Activated B cell treated with CpG ODN at 0.5 μM for 24 hours (primary cell): ENCODE results near the gene ZNF224. TPM values are rescaled to one million over a fixed set of nuclear protein-coding genes. Genes with fewer than 3 reads are reported as not detected.

Experiments
- ATAC-seq: fragments of 200-7000 bp; cut with Tn5 transposase; one replicate; pipeline ENCODE4 v1.10.0; 2021; ENCODE audit warnings: low read depth, mild to moderate bottlenecking, moderate library complexity
- CTCF ChIA-PET: fragments of 350-600 bp; sonication (Branson Sonifier 250); formaldehyde crosslinking; loops from one replicate; lab custom pipeline; 2021; ENCODE audit warnings: antibody characterized with exemption; lab: Charles Lee
- POLR2A ChIA-PET: fragments of 350-600 bp; sonication (Branson Sonifier 250); formaldehyde crosslinking; loops from one replicate; lab custom pipeline; 2021; ENCODE audit warnings: antibody characterized with exemption; lab: Charles Lee
- DNase-seq: peaks from one replicate; pipeline ENCODE4 v3.0.0; 2022
- H3K27ac Mint-ChIP-seq: one replicate; pipeline ENCODE4 v1.8.0; 2020; ENCODE audit warnings: mixed read lengths
- H3K27me3 Mint-ChIP-seq: one replicate; pipeline ENCODE4 v1.8.0; 2021; ENCODE audit warnings: mixed read lengths
- H3K36me3 Mint-ChIP-seq: one replicate; pipeline ENCODE4 v1.8.0; 2021; ENCODE audit warnings: low read depth, mixed read lengths
- H3K4me1 Mint-ChIP-seq: one replicate; pipeline ENCODE4 v1.8.0; 2021; ENCODE audit warnings: mixed read lengths
- H3K4me3 Mint-ChIP-seq: one replicate; pipeline ENCODE4 v1.8.0; 2020; ENCODE audit warnings: mild to moderate bottlenecking, mixed read lengths
- H3K9me3 Mint-ChIP-seq: one replicate; pipeline ENCODE4 v1.8.0; 2020; ENCODE audit warnings: mixed read lengths
- CTCF ChIP-seq: fragments of 200-600 bp; IDR thresholded peaks from one replicate; pipeline ENCODE4 v1.8.0; 2022; ENCODE audit warnings: antibody characterized with exemption, mild to moderate bottlenecking
- intact Hi-C: fragments of 100-400 bp; cut with micrococcal nuclease; formaldehyde crosslinking; loops from one replicate; pipeline ENCODE4 v1.15.1; 2024
- total RNA-seq: library from RNA; stranded (reverse); gene quantifications from 2 replicates; pipeline ENCODE4 v1.2.3, GENCODE V29; 2022

ZNF224 gene
- total RNA-seq, 1 donor from 2014 or later: 53.3 TPM

DNA sequence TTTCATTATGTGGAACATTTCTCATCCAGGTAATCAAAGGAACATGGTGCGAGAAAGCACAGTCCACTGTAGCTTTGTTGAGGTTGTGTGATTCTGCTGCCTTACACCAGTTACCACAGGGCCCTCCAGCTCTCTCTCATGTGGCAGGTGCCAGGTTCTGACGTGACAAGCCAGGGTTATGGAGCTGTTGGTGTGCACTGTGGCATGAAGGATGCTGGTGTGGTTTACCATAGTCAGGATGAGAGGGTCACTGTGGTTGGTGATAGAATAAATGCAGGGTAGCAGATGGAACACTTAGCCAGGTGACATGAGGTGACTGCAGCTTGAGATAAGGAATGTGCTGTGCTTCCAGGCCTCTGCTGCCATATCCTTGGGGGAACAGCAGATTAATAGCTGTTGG is 34.9 kb upstream of the ZNF224 start:
- intact Hi-C loops: no loop called here
- H3K36me3 Mint-ChIP-seq: peaks cover 78% of the 10 kb centered on the region
- no peaks in the 10 kb centered on the region for H3K4me1 Mint-ChIP-seq
- TF ChIP-seq CTCF: no peak
- H3K4me3 Mint-ChIP-seq: no peak overlapping the region
- no peaks in the 10 kb centered on the region for H3K27me3 Mint-ChIP-seq
- H3K27ac Mint-ChIP-seq: no peak overlapping the region
- ChIA-PET POLR2A (no interaction called here), CTCF (no interaction called here)
- DNase-seq (no peak), ATAC-seq (no peak)
- peaks cover 22% of the 10 kb centered on the region for H3K9me3 Mint-ChIP-seq

GRCh38 chr19:44061038-44061437 is 33.1 kb upstream of the ZNF224 start:
- H3K27ac Mint-ChIP-seq: no peak overlapping the region

DNA sequence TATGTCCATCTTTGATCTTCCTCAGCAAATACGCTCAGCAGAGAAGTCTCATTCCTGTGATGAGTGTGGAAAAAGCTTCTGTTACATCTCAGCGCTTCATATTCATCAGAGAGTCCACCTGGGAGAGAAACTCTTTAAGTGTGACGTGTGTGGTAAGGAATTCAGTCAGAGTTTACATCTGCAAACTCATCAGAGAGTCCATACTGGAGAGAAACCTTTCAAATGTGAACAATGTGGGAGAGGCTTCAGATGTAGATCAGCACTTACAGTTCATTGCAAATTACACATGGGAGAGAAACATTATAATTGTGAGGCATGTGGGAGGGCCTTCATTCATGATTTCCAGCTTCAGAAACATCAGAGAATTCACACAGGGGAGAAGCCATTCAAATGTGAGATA is 27.9 kb upstream of the ZNF224 start:
- no peak for TF ChIP-seq CTCF
- Mint-ChIP-seq H3K4me3 (no peak overlapping the region), H3K27ac (no peak overlapping the region), H3K27me3 (peaks cover 1% of the 10 kb centered on the region), H3K4me1 (peaks cover 4% of the 10 kb centered on the region), H3K9me3 (peaks cover 36% of the 10 kb centered on the region), H3K36me3 (peaks cover 60% of the 10 kb centered on the region)
- DNase-seq (no peak), ATAC-seq (no peak)
- intact Hi-C loops: no loop called here
- POLR2A ChIA-PET: no interaction called here
- CTCF ChIA-PET: no interaction called here

More at GRCh38 chr19:44061038-44061437, 33.1 kb upstream of the ZNF224 start:
- intact Hi-C loops: no loop called here
- peaks cover 73% of the 10 kb centered on the region for H3K36me3 Mint-ChIP-seq
- DNase-seq: no peak
- ChIA-PET POLR2A (no interaction called here), CTCF (no interaction called here)
- peaks cover 19% of the 10 kb centered on the region for H3K9me3 Mint-ChIP-seq
- no peak for ATAC-seq
- no peak for TF ChIP-seq CTCF
- no peaks in the 10 kb centered on the region for H3K27me3 Mint-ChIP-seq
- no peaks in the 10 kb centered on the region for H3K4me1 Mint-ChIP-seq
- no peak overlapping the region for H3K4me3 Mint-ChIP-seq

GRCh38 chr19:44069415-44069814 is 24.7 kb upstream of the ZNF224 start:
- no peak for TF ChIP-seq CTCF
- Mint-ChIP-seq H3K4me3 (no peak overlapping the region), H3K27me3 (peaks cover 1% of the 10 kb centered on the region), H3K4me1 (peaks cover 24% of the 10 kb centered on the region), H3K9me3 (peaks cover 41% of the 10 kb centered on the region), H3K36me3 (peaks cover 43% of the 10 kb centered on the region), H3K27ac (no peak overlapping the region)
- DNase-seq (no peak), ATAC-seq (no peak)
- ChIA-PET POLR2A (no interaction called here), CTCF (no interaction called here)
- intact Hi-C loops: no loop called here

DNA sequence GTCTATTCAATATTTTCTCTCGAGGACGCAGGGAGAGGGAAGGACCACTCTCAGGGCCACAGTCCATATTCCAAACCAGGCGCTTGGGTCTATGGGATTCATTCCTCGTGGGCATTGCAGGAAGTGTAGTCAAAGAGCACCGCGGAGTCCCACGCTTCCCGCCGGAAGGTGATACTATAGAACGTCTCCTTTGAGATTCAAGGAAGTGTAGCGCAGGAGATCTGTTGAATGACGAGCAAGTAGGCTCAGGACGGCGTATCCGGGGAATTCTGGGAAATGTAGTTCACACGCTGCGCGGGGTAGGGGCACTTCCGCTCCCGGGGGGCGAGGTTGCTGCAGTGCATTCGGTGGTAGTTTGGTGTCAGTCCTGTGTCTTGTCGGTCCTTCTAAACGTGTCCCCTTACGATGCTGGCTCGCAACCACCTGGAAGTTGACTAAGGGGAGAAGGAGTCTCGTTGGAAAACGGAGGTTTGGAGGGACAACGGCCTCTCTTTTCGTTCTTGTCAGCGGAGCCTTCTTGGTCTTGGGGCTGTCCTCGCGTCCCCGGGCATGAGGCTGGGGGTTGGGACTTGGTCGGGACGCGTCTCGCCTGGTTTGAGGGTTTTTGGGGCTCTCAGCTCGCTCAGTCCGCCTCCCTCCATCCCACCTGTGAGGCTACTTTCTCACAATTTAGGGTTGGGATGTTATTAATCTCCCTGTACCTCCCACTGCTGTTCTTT is 22.2 kb upstream of the ZNF224 start, which contains the start of gene ZNF284:
TSS of gene ZNF284 (plus strand) at position 336 of the 719 bp plus-strand sequence. CDS start 4,231 bp downstream, outside the sequence.
- peaks cover 1% of the 10 kb centered on the region for H3K27me3 Mint-ChIP-seq
- peaks cover 25% of the 10 kb centered on the region for H3K9me3 Mint-ChIP-seq
- no peak for TF ChIP-seq CTCF
- intact Hi-C loops: loop anchor here (1.0 to 2.0 kb wide), 7 partner anchors 21 to 137 kb away; partner anchors contain the start of genes ZNF222, ZNF224, ZNF225 and ZNF226
- DNase-seq: peak; percentile 67
- H3K36me3 Mint-ChIP-seq: peaks cover 31% of the 10 kb centered on the region
- H3K4me3 Mint-ChIP-seq: peak within 1 kb of the TSS; percentile 94
- ChIA-PET POLR2A (interaction anchor here (0.6 to 1.4 kb wide), 5 partner anchors 20 to 137 kb away, joined by 3 to 6 read pairs (median 3); partner anchors contain the start of genes ZNF224, ZNF230 and ZNF45), CTCF (interaction anchor here (1.0 kb wide), 1 partner anchor 23 kb away, joined by 4 read pairs; no protein-coding TSS in a partner anchor)
- peak; percentile 100 for ATAC-seq
- peak within 1 kb of the TSS; percentile 80 for H3K27ac Mint-ChIP-seq
- peaks cover 26% of the 10 kb centered on the region for H3K4me1 Mint-ChIP-seq
